Activated naive CD8-positive, alpha-beta T cell treated with anti-CD3 and anti-CD28 coated beads, Interleukin-2, amount 10 ng/mL, durations not matched to agents 7 days and 5 days (primary cell): ENCODE data around the gene TUBA3D. TPM values are rescaled to one million over a fixed set of nuclear protein-coding genes. Genes with fewer than 3 reads are reported as not detected.
A peak's percentile ranks its signal among the peaks of the same experiment; 100 is the strongest.
"Not testable (repeated sequence)": the region's sequence is repeated elsewhere in the genome, so short reads cannot be mapped to it uniquely, and the experiment has no call there.

Experiments
- ATAC-seq: fragments of 150-1000 bp; cut with Tn5 transposase; one replicate; pipeline ENCODE4 v1.10.0; 2021; ENCODE audit warnings: low read depth, moderate library complexity
- POLR2A ChIA-PET: fragments of 350-600 bp; sonication (Branson Sonifier 250); formaldehyde crosslinking; loops from one replicate; lab custom pipeline; 2021; ENCODE audit warnings: antibody characterized with exemption; lab: Charles Lee
- DNase-seq: peaks from one replicate; pipeline ENCODE4 v3.0.0; 2021
- H3K27ac Mint-ChIP-seq: one replicate; pipeline ENCODE4 v1.8.0; 2022; ENCODE audit warnings: mild to moderate bottlenecking, mixed read lengths
- H3K27me3 Mint-ChIP-seq: one replicate; pipeline ENCODE4 v1.8.0; 2022; ENCODE audit warnings: mild to moderate bottlenecking, moderate library complexity, mixed read lengths
- H3K36me3 Mint-ChIP-seq: one replicate; pipeline ENCODE4 v1.8.0; 2021; ENCODE audit warnings: mild to moderate bottlenecking, mixed read lengths
- H3K4me1 Mint-ChIP-seq: one replicate; pipeline ENCODE4 v1.8.0; 2021; ENCODE audit warnings: mixed read lengths
- H3K4me3 Mint-ChIP-seq: one replicate; pipeline ENCODE4 v1.8.0; 2022; ENCODE audit warnings: mild to moderate bottlenecking, moderate library complexity, mixed read lengths
- H3K9me3 Mint-ChIP-seq: one replicate; pipeline ENCODE4 v1.8.0; 2021; ENCODE audit warnings: mixed read lengths
- total RNA-seq, 2 experiments: library from RNA; stranded (reverse); gene quantifications; one replicate each; pipeline ENCODE4 v1.2.3, GENCODE V29; 2021

The TUBA3D gene
- total RNA-seq, 2 experiments from 2014 or later: not detected

GRCh38 chr2:131490616-131491468 is 14.9 kb downstream of the TUBA3D start:
- peak overlapping the region; percentile 92 for H3K27ac Mint-ChIP-seq
- H3K36me3 Mint-ChIP-seq, POLR2A ChIA-PET: not testable (repeated sequence)

GRCh38 chr2:131491469-131491836 is 15.5 kb downstream of the TUBA3D start:
- peak overlapping the region; percentile 92 for H3K27ac Mint-ChIP-seq
- POLR2A ChIA-PET: interaction anchor here (2.1 to 3.2 kb wide), 2 partner anchors 12 to 191 kb away, joined by 6 to 41 read pairs; no protein-coding TSS in a partner anchor
- not testable (repeated sequence) for DNase-seq, H3K36me3 Mint-ChIP-seq, ATAC-seq, H3K27me3 Mint-ChIP-seq, H3K9me3 Mint-ChIP-seq
- H3K4me3 Mint-ChIP-seq: peak overlapping the region; percentile 91
- H3K4me1 Mint-ChIP-seq: peaks cover 29% of the 10 kb centered on the region

More at GRCh38 chr2:131490616-131491468, 14.9 kb downstream of the TUBA3D start:
- DNase-seq: peak; percentile 50
- ATAC-seq, H3K9me3 Mint-ChIP-seq, H3K27me3 Mint-ChIP-seq: not testable (repeated sequence)
- peaks cover 32% of the 10 kb centered on the region for H3K4me1 Mint-ChIP-seq
- H3K4me3 Mint-ChIP-seq: peak overlapping the region; percentile 91

- not testable (repeated sequence) for H3K27me3 Mint-ChIP-seq, ATAC-seq, H3K9me3 Mint-ChIP-seq, DNase-seq, H3K36me3 Mint-ChIP-seq
- Mint-ChIP-seq H3K4me1 (peaks cover 33% of the 10 kb centered on the region), H3K27ac (peak within 1 kb of the TSS; percentile 99), H3K4me3 (peak within 1 kb of the TSS; percentile 97)
- POLR2A ChIA-PET: interaction anchor here (0.7 to 3.2 kb wide), 7 partner anchors 9 to 399 kb away, joined by 3 to 41 read pairs (median 5); partner anchors contain the start of gene FAM168B
Measured at GRCh38 chr2:131492015-131492417, 16.1 kb downstream of the TUBA3D start, which contains the start of gene MZT2A. Gene MZT2A (minus strand): TSS chr2:131492397. CDS start chr2:131492376, 21 bp downstream.

GRCh38 chr2:131492418-131493198 is 16.7 kb downstream of the TUBA3D start:
- peak; percentile 97 for DNase-seq
- Mint-ChIP-seq H3K27me3 (no peaks in the 10 kb centered on the region), H3K4me1 (peaks cover 34% of the 10 kb centered on the region), H3K36me3 (peaks cover 11% of the 10 kb centered on the region), H3K4me3 (peak overlapping the region; percentile 97), H3K9me3 (no peaks in the 10 kb centered on the region), H3K27ac (peak overlapping the region; percentile 99)
- ATAC-seq: peak; percentile 85
- POLR2A ChIA-PET: interaction anchor here (0.7 to 3.2 kb wide), 7 partner anchors 9 to 399 kb away, joined by 3 to 41 read pairs (median 5); partner anchors contain the start of gene FAM168B

- peak overlapping the region; percentile 97 for H3K4me3 Mint-ChIP-seq
- DNase-seq: no peak
- peak; percentile 29 for ATAC-seq
- peaks cover 13% of the 10 kb centered on the region for H3K36me3 Mint-ChIP-seq
- no peaks in the 10 kb centered on the region for H3K9me3 Mint-ChIP-seq
- POLR2A ChIA-PET: interaction anchor here (1.0 to 3.2 kb wide), 5 partner anchors 10 to 400 kb away, joined by 3 to 41 read pairs (median 6); partner anchors contain the start of gene FAM168B
- H3K27ac Mint-ChIP-seq: peak overlapping the region; percentile 99
- peaks cover 35% of the 10 kb centered on the region for H3K4me1 Mint-ChIP-seq
- no peaks in the 10 kb centered on the region for H3K27me3 Mint-ChIP-seq
Measured at GRCh38 chr2:131493199-131493968, 17.5 kb downstream of the TUBA3D start.

GRCh38 chr2:131495506-131495905 is 19.6 kb downstream of the TUBA3D start:
- Mint-ChIP-seq H3K4me3 (peak overlapping the region; percentile 22), H3K36me3 (peaks cover 16% of the 10 kb centered on the region), H3K4me1 (peaks cover 30% of the 10 kb centered on the region)
- ATAC-seq, H3K27ac Mint-ChIP-seq, DNase-seq, H3K9me3 Mint-ChIP-seq, POLR2A ChIA-PET, H3K27me3 Mint-ChIP-seq: not testable (repeated sequence)

- Mint-ChIP-seq H3K27ac (peak overlapping the region; percentile 64), H3K36me3 (peaks cover 12% of the 10 kb centered on the region), H3K4me1 (peaks cover 28% of the 10 kb centered on the region)
- H3K27me3 Mint-ChIP-seq, DNase-seq, H3K9me3 Mint-ChIP-seq, POLR2A ChIA-PET, H3K4me3 Mint-ChIP-seq, ATAC-seq: not testable (repeated sequence)
Measured at GRCh38 chr2:131498321-131498973, 22.5 kb downstream of the TUBA3D start.

- POLR2A ChIA-PET: interaction anchor here (0.5 to 3.9 kb wide), 2 partner anchors 11 to 176 kb away, joined by 3 to 41 read pairs; partner anchors contain the start of gene MZT2A
- H3K27ac Mint-ChIP-seq: peak overlapping the region; percentile 48
Measured at GRCh38 chr2:131503587-131503986, 27.7 kb downstream of the TUBA3D start.

GRCh38 chr2:131504082-131504750 is 28.3 kb downstream of the TUBA3D start:
- Mint-ChIP-seq H3K4me1 (peaks cover 11% of the 10 kb centered on the region), H3K27ac (peak overlapping the region; percentile 86), H3K4me3 (peak overlapping the region; percentile 71), H3K36me3 (peaks cover 19% of the 10 kb centered on the region)
- not testable (repeated sequence) for H3K9me3 Mint-ChIP-seq, DNase-seq, H3K27me3 Mint-ChIP-seq
- POLR2A ChIA-PET: interaction anchor here (0.6 to 3.9 kb wide), 2 partner anchors 11 to 634 kb away, joined by 3 to 41 read pairs; partner anchors contain the start of gene MZT2A
- ATAC-seq: peak; percentile 99

More at GRCh38 chr2:131503587-131503986, 27.7 kb downstream of the TUBA3D start:
- not testable (repeated sequence) for H3K4me3 Mint-ChIP-seq, DNase-seq, H3K27me3 Mint-ChIP-seq, ATAC-seq, H3K9me3 Mint-ChIP-seq
- Mint-ChIP-seq H3K36me3 (peaks cover 19% of the 10 kb centered on the region), H3K4me1 (peaks cover 13% of the 10 kb centered on the region)

GRCh38 chr2:131509615-131510014 is 33.7 kb downstream of the TUBA3D start:
- no peak for ATAC-seq
- no peak for DNase-seq
- H3K9me3 Mint-ChIP-seq: no peaks in the 10 kb centered on the region
- no peaks in the 10 kb centered on the region for H3K27me3 Mint-ChIP-seq
- H3K4me1 Mint-ChIP-seq: peaks cover 12% of the 10 kb centered on the region
- peaks cover 12% of the 10 kb centered on the region for H3K36me3 Mint-ChIP-seq
- H3K4me3 Mint-ChIP-seq: no peak overlapping the region
- POLR2A ChIA-PET: interaction anchor here (0.5 kb wide), 1 partner anchor 36 kb away, joined by 5 read pairs; no protein-coding TSS in a partner anchor
- no peak overlapping the region for H3K27ac Mint-ChIP-seq

GRCh38 chr2:131511291-131511968 is 35.5 kb downstream of the TUBA3D start:
- DNase-seq, POLR2A ChIA-PET, H3K4me3 Mint-ChIP-seq, H3K9me3 Mint-ChIP-seq, H3K27ac Mint-ChIP-seq, H3K36me3 Mint-ChIP-seq, ATAC-seq, H3K27me3 Mint-ChIP-seq: not testable (repeated sequence)
- peaks cover 12% of the 10 kb centered on the region for H3K4me1 Mint-ChIP-seq
